HG03280 (cell line): Measurements from ENCODE around the gene BBS9.

Experiments
- ATAC-seq: cut with Tn5 transposase; IDR thresholded peaks from one replicate; pipeline ENCODE4 v1.9.1; 2021; ENCODE audit warnings: mild to moderate bottlenecking, moderate library complexity; ENCODE audit not compliant: unreplicated experiment

The BBS9 gene

GRCh38 chr7:33636359-33636758, 507.0 kb downstream of the BBS9 start:
- ATAC-seq, result no peak

- no peak for ATAC-seq
Measured at GRCh38 chr7:33639552-33640197, 510.3 kb downstream of the BBS9 start.

GRCh38 chr7:33640741-33641140, 511.4 kb downstream of the BBS9 start:
- ATAC-seq, result no peak

GRCh38 chr7:33642312-33642711, 512.9 kb downstream of the BBS9 start:
- ATAC-seq, result no peak

- no peak for ATAC-seq
Measured at GRCh38 chr7:33643530-33643929, 514.2 kb downstream of the BBS9 start.

GRCh38 chr7:33644489-33644888, 515.1 kb downstream of the BBS9 start:
- ATAC-seq, result no peak

- ATAC-seq, result no peak
Measured at GRCh38 chr7:33645104-33645503, 515.7 kb downstream of the BBS9 start.

GRCh38 chr7:33646166-33646565, 516.8 kb downstream of the BBS9 start:
- ATAC-seq, result no peak

- ATAC-seq, result no peak
Measured at GRCh38 chr7:33646891-33647391, 517.6 kb downstream of the BBS9 start.

- ATAC-seq, result no peak
Measured at GRCh38 chr7:33649476-33650441, 520.4 kb downstream of the BBS9 start.

GRCh38 chr7:33650828-33651227, 521.5 kb downstream of the BBS9 start:
- no peak for ATAC-seq

GRCh38 chr7:33651998-33652515, 522.7 kb downstream of the BBS9 start:
- ATAC-seq, result no peak

GRCh38 chr7:33654676-33655075, 525.3 kb downstream of the BBS9 start:
- no peak for ATAC-seq
